HG03095 (cell line): ENCODE measurements around the gene RXRB.

Experiments
- ATAC-seq: cut with Tn5 transposase; IDR thresholded peaks from one replicate; pipeline ENCODE4 v1.9.1; 2021; ENCODE audit warnings: moderate library complexity; ENCODE audit not compliant: unreplicated experiment

The RXRB gene

DNA sequence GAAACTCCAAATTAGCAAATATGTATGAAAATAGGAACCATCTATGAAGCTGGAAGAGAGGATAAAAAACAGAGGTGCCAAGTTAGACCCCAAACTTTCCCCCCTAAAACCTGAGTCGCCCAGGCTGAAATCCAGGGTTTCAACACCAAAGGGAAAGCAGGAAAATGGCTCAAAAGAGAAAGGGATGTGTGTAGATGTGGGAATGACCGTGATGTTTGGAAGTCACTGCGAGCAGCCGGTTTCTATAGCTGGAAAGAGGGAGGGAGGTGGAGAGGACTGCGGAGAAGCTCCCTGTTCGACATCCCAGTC lies 12.3 kb upstream of the RXRB start:
- no peak for ATAC-seq

DNA sequence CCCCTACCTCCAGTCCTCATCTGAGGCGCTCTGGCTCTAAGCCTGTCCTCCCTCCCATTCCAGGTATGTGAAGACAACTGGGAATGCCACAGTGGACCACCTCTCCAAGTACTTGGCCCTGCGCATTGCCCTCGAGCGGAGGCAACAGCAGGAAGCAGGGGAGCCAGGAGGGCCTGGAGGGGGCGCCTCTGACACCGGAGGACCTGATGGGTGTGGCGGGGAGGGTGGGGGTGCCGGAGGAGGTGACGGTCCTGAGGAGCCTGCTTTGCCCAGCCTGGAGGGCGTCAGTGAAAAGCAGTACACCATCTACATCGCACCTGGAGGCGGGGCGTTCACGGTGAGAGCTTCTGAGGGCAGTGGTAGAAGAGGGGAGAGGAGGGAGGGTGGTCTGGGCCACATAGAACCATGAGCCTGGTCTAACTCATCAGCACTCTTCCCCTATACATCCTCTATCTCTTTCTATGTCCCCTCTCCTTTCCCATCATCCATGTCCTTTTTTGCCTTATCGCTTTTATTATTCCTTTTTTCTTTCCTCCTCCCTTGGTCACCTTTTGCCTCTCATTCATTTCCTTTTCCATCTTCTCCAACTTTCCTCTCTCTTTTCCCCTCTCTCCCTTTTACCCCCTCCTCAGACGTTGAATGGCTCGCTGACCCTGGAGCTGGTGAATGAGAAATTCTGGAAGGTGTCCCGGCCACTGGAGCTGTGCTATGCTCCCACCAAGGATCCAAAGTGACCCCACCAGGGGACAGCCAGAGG lies 11.4 kb upstream of the RXRB start:
- no peak for ATAC-seq

DNA sequence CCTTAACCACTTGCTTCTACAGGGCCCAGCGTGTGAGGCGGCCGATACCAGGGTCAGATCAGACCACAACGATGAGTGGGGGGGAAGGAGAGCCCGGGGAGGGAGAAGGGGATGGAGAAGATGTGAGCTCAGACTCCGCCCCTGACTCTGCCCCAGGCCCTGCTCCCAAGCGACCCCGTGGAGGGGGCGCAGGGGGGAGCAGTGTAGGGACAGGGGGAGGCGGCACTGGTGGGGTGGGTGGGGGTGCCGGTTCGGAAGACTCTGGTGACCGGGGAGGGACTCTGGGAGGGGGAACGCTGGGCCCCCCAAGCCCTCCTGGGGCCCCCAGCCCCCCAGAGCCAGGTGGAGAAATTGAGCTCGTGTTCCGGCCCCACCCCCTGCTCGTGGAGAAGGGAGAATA lies 10.7 kb upstream of the RXRB start:
- no peak for ATAC-seq

DNA sequence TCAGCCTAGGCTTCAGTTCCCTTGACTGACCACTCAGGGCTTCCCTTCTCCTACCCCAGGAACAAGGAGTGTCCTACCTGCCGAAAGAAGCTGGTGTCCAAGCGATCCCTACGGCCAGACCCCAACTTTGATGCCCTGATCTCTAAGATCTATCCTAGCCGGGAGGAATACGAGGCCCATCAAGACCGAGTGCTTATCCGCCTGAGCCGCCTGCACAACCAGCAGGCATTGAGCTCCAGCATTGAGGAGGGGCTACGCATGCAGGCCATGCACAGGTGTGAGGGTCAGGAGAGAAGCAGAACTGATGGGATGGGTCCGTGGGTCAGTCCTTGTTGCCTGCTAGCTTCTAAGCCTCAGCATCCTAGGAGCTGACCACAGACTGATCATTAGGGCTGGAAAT lies 9.4 kb upstream of the RXRB start:
- no peak for ATAC-seq

DNA sequence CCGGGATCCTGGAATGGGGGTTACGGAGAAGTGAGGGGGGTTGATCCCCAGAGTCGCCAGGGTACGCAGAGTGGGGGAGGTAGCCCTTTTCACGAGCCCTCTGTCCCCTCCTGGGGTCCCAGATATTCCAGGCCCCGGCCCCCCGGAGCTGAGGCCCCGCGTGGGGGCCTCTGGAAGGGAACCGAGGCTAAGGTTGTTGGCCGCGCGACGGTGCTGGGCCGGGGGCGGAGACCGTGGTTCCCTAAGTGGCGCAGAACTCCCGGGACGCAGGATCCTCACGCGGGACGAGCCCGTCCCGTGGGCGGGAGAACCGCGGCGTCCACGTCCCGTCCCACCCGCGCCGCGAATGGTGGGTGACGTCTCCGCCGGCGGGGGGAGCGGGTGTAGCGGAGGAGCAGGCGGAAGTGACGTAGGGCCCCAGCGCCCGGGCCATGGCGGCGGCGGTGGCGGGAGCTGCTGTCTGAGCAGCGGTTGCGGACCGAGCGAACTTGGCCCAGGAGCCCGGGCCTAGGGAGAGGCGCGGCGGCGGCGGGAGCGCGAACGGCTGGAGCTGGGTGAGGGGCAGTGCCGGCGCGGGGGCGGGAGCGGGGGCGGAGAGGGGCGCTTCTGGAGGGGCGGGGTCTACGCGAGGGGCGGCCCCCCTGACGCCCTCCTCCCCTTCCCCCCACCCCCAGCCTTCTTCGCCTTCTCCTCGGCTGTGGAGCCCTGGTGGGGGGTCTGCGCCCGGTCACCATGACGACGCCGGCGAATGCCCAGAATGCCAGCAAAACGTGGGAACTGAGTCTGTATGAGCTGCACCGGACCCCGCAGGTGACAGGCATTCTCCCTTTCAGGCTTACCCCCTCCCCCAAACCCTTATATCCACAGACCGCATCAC lies 7.9 kb upstream of the RXRB start, which contains the start of gene RING1:
RING1 (plus strand) TSS at position 410 of the 877 bp plus-strand sequence; CDS start at position 733, 323 bp downstream.
- peak; percentile 42 for ATAC-seq

DNA sequence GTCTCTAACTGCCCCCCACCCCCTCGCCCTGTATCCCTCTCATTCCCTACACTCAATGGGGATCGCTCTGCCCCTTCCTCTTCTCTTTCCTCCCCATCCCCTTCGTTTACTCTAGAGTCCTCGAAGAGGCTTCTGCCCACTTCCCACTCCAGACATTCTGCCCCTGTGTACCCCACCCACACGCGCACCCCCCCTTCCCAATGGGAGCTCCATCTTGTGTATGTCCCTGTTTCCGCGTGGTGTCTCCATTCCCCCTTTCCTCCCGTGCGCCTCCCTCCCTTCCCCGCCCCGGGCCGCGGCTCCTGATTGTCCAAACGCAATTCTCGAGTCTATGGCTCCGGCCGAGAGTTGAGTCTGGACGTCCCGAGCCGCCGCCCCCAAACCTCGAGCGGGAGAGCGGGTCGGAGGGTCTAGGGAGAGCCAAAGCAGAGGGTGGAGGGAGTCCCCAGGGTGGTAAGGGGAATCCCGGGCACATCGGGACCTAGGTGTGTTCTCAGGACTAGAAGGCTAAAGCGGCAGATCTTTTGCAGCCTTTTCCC lies 7.2 kb upstream of the RXRB start:
- ATAC-seq, result no peak

DNA sequence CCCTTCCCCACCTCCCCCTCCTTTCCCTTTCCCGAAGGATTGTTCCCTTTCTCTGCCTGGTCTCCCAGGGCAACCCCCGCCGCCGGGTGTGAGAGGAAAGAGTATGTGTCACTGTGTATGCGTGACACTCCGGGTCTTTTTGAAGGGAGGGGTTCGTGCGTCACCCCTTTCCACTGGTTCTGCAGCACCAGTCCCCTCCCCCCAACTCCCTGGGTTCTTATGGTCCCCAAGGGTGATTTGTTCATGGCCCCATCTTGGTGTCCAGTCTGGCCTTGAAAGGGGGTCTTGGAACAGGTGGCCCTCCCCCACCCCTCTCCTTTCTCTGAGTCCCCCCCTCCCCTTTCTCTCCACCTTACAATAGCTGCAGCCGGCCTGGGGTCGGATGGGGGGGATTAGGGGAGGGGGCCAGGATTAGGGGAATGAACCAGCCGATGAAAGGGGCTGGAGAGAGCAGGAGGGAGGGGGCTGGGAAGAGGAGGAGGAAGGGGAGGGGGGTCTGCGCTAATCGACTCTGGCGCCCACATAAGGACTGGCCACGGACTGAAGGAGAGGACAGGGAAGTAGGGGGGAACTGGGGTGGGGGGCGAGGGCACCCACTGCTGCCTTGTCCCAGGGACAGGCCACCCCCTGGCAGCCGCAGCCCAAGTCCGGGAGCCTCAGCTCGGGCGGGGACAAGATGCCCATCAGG lies 6.5 kb upstream of the RXRB start:
- ATAC-seq, result no peak

DNA sequence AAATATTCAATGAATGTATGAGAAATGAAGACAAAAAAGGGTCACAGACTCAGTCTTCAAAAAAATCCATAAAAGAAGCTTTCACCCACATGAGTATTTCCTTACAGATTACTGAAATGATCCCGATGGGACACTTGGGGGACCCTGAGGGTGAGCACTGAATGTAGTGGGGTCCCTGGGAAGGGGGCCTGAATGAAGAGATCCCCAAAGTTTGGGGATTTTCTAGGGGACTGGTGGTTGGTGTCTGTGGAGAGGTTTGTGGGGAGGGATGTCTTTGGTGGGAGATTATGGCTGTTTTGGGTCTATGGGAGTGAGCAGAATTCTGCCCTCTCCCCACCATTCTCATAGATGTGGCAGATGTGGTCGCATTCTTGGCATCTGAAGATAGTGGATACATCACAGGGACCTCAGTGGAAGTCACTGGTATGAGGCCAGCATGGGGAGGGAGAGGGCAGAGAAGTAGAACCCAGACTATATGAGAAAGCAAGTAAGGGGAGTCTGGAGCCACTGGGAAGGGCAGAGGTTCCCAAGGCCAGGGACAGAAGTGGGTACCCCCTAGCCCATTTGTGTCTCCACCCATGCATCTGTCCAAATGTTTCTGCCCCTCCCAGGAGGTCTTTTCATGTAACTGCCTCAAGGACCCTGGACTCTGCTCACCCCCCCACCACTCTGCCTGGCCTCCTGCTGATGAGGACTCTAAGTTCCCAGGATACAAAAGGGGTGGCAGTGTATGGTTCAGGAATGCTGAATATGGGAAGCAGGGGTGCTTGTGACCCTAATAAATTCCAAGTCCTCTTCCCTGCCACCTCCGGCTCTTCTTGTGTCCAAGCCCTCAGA lies 5.8 kb upstream of the RXRB start:
- no peak for ATAC-seq

DNA sequence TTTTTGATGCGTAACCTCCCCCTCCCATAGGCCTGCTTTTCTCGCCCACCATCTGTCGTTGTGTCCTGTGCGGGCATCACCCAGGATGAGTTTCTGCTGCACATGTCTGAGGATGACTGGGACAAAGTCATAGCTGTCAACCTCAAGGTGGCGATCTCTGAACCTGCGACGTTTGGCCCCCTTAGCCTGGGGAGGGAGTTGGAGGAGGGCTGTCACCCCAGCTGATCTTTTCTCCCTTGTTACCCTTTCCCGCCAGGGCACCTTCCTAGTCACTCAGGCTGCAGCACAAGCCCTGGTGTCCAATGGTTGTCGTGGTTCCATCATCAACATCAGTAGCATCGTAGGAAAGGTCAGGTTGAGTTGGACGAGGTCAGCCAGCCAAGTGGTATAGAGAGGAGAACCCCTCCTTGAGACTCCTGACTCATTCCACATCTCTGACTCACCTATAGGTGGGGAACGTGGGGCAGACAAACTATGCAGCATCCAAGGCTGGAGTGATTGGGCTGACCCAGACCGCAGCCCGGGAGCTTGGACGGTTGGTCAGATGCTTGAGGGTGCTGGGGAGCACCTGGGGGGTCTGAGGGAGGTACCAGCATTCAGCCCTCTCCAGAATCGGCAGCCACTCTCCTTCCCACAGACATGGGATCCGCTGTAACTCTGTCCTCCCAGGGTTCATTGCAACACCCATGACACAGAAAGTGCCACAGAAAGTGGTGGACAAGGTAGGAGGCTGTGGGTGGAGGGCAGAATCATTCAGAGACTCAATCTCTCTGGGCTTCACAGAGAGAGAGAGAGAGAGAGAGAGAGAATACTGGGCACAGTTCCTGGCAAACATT lies 4.9 kb upstream of the RXRB start:
- ATAC-seq, result no peak

DNA sequence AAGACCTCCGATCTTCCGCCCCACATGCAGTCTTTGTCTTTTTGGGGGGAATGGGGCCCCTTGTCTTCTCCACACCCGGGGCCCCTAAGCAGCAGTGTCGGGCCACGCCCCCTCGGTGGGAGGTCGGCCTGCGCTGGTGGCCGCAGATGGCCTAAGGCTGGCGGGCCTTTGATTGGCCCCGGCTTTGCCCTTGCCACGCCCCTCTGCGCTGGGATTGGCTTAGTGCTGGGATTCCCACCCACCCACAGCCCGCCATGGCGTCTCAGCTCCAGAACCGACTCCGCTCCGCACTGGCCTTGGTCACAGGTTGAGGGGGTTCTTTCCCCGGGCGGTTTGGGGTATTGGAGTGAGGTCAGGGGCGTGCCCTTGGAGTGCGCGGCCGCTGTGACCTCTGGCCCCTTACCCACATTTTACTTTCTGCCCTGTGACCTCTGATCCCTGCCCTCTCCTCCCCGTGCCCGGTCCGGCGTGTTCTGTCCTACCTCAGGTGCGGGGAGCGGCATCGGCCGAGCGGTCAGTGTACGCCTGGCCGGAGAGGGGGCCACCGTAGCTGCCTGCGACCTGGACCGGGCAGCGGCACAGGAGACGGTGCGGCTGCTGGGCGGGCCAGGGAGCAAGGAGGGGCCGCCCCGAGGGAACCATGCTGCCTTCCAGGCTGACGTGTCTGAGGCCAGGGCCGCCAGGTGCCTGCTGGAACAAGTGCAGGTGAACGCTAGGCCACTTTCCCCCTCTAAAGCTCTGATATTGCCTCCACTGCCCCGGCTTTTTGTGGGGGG lies 4.1 kb upstream of the RXRB start, which contains the start of gene HSD17B8:
HSD17B8 (plus strand) TSS at position 241 of the 776 bp plus-strand sequence; CDS start at position 255, 14 bp downstream.
- ATAC-seq, result peak; percentile 45

DNA sequence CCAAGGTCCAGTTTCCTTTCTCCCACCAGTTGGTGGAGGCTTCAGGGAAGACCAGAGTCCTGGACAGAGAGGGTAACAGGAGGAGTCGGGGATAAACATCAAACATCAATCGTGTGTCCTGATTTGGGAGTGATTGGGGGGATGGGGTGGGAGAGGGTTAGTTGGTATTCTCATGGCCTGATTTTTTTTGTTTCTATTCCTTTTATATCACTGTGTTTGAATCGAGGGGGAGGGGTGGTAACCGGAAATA lies 3.6 kb upstream of the RXRB start:
- ATAC-seq, result no peak

DNA sequence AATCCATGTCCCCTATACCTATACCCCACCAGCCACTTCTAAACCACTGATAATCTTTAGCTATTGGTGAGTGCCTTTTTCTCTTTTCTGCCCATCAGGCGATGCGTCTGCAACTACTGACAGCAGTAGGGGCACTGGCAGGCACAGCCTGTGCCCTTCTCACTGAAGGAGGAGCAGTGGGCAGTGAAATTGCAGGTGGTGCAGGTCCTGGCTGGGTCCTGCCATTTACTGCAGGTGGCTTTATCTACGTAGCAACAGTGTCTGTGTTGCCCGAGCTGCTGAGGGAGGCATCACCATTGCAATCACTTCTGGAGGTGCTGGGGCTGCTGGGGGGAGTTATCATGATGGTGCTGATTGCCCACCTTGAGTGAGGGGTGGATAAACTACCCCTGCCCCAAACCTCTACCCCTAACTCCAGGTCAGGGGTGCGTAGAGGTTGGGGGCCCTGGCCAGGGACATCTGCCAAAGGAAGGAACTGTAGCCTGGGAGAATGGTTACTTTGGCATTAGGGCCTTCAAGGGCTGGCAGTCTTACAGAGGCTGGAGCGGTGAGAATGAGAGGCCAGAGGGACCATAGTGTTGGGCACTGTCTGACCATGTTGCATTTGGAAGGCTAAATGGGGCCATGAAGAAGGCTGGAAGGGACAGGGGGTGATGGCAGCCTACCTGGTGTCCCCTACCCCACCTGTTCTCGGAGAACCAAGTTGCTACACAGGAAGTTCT lies 3.1 kb upstream of the RXRB start:
- ATAC-seq, result no peak

DNA sequence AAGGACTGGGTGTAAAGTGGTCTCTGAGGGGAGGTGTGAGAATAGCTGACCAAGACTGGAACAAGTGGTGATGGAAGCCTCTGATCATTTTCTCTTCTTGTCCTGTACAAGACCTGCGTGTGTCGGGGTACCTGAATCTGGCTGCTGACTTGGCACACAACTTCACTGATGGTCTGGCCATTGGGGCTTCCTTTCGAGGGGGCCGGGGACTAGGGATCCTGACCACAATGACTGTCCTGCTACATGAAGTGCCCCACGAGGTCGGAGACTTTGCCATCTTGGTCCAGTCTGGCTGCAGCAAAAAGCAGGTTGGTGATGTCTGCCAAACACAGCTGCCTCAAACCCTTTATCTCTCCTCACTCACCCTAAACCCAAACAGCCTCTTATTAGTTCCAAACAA lies 2.3 kb upstream of the RXRB start:
- ATAC-seq, result no peak

DNA sequence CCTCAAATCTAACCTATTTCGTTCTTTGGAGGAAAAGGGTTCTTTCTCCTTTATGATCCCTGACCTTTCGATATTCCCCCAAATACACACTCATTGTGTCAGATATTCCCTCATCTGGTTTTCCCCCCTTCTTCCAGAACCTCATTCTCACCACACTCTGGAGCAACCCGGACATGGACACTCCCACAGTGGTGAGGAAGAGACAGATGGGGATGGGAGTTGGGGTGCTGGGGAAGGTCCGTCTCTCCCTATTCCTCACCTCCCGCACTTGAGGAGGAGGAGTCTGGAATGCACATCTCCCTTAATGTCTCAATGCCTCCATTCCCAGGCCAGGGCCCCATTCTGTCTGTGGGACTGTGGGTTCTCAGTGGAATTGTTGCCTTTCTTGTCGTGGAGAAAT lies 1.5 kb upstream of the RXRB start:
- ATAC-seq, result no peak

DNA sequence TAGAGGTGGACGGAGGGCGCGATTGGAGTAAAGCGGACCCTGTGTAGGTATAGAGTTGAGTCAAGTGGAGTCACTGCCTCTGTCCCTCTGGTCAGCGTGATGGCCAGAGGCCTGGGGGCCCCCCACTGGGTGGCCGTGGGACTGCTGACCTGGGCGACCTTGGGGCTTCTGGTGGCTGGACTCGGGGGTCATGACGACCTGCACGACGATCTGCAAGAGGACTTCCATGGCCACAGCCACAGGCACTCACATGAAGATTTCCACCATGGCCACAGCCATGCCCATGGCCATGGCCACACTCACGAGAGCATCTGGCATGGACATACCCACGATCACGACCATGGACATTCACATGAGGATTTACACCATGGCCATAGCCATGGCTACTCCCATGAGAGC lies 681 bp upstream of the RXRB start:
- no peak for ATAC-seq

DNA sequence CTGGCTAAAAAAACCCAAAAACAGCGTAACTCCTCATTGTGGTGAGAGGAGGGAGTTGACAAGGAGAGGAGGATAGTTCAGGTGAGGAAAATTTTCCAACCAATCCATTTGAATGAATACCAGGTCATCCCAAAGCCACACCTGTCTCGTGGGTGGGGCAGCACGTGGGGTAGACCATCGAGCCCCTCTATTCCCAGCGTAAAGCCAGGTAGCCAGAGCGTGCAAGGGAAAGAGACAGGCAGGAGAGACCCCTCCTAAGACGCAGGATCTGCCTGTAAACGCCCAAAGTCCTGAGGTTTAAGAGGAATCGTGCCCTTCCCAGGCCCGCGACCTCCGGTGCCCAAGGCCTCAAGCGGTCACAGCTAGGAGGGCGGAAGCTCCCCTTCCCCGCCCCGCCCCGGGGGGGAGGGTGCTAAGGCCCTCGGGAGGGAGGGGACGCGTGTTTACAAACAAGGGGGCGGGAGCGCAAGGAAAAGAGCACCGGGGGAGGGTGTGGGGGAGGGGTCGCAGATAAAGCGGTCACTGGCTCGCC lies 712 bp downstream of the RXRB start:
- ATAC-seq, result peak; percentile 24

DNA sequence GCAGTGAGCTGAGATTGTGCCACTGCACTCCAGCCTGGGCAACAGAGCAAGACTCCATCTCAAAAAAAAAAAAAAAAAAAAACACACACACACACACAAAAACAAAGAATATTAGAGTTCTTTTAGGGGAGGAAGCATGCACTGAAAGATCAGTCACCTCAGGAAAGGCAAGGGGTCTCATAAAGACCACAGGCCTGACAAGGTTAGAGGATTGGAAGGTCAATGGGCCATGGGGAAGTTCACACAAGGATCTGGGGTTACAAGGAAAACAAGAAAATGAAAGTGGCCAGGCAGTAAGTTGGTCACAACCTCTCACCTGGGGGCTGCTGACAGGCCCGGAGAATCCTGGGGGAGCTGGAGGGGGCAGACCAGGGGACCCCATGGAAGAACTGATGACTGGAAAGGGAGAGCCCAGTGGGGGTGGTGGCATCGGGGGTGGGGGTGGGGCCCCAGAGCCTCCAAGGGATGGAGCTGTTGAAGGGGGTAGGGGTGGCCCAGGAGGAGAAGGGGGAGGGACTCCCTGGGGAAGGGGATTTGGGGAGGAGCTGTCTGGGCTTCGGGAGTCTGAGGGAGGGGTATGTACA lies 1.5 kb downstream of the RXRB start:
- ATAC-seq, result no peak
